ENCODE data around the gene SH3BP5L.
"Not testable (repeated sequence)": the region's sequence is repeated elsewhere in the genome, so short reads cannot be mapped to it uniquely, and the experiment has no call there.

Gene SH3BP5L

GRCh38 chr1:248850536-248851251 lies 25.0 kb upstream of the SH3BP5L start:
- no peak for DNase-seq

- DNase-seq: no peak
These were observed 24.4 kb upstream of the SH3BP5L start for GRCh38 chr1:248850124-248850523.

GRCh38 chr1:248849637-248850036 lies 23.9 kb upstream of the SH3BP5L start:
- DNase-seq: no peak

GRCh38 chr1:248849152-248849551 lies 23.4 kb upstream of the SH3BP5L start:
- DNase-seq: no peak

- DNase-seq: no peak
These were observed 22.9 kb upstream of the SH3BP5L start for GRCh38 chr1:248848602-248849001.

- no peak for DNase-seq
These were observed 22.3 kb upstream of the SH3BP5L start for GRCh38 chr1:248847956-248848561.

- no peak for DNase-seq
These were observed 21.7 kb upstream of the SH3BP5L start for GRCh38 chr1:248847181-248847955.

GRCh38 chr1:248844526-248844925 lies 18.8 kb upstream of the SH3BP5L start:
- no peak for DNase-seq

GRCh38 chr1:248843687-248844086 lies 18.0 kb upstream of the SH3BP5L start:
- no peak for DNase-seq

- DNase-seq: no peak
These were observed 17.1 kb upstream of the SH3BP5L start for GRCh38 chr1:248842781-248843331.

GRCh38 chr1:248841702-248842395 lies 16.1 kb upstream of the SH3BP5L start:
- DNase-seq: no peak

GRCh38 chr1:248840946-248841345 lies 15.2 kb upstream of the SH3BP5L start:
- no peak for DNase-seq

- no peak for DNase-seq
These were observed 13.4 kb upstream of the SH3BP5L start for GRCh38 chr1:248839168-248839555.

- no peak for DNase-seq
These were observed 12.8 kb upstream of the SH3BP5L start for GRCh38 chr1:248838357-248839167.

- peak; percentile 84 for DNase-seq
These were observed 12.2 kb upstream of the SH3BP5L start, which contains the start of gene ZNF672 for GRCh38 chr1:248837781-248838356. Gene ZNF672 (plus strand): TSS chr1:248838224. CDS start chr1:248847275, 9,051 bp downstream.

GRCh38 chr1:248837045-248837780 lies 11.5 kb upstream of the SH3BP5L start:
- no peak for DNase-seq

GRCh38 chr1:248834343-248834940 lies 8.7 kb upstream of the SH3BP5L start:
- no peak for DNase-seq

GRCh38 chr1:248831842-248832241 lies 6.1 kb upstream of the SH3BP5L start:
- DNase-seq: no peak

- DNase-seq: not testable (repeated sequence)
These were observed 5.0 kb upstream of the SH3BP5L start for GRCh38 chr1:248830718-248831017.

GRCh38 chr1:248828845-248829244 lies 3.1 kb upstream of the SH3BP5L start:
- DNase-seq: peak; percentile 94

GRCh38 chr1:248825573-248825908 lies 174 bp downstream of the SH3BP5L start:
- DNase-seq: no peak

All from SIG-M5 (cell line).